Left lobe of liver (tissue), 2 donors: ENCODE data around the gene NFIC. TPM values are rescaled to one million over a fixed set of nuclear protein-coding genes. Genes with fewer than 3 reads are reported as not detected.
"Not testable (repeated sequence)": the region's sequence is repeated elsewhere in the genome, so short reads cannot be mapped to it uniquely, and the experiment has no call there.

Experiments
- ATAC-seq: fragments of 200-7000 bp; cut with Tn5 transposase; one replicate; pipeline ENCODE4 v1.9.1; 2020; ENCODE audit warnings: mild to moderate bottlenecking, moderate library complexity
- DNase-seq: peaks from one replicate; pipeline ENCODE4 v3.0.0-alpha.2; 2020; ENCODE audit warnings: low spot score
- total RNA-seq: library from RNA; stranded (reverse); gene quantifications from one replicate; pipeline ENCODE4 v1.2.1, GENCODE V29; 2021
- donor health status: DM: no; HTN: no; CAD: no; lungs with moderate emphysema.
- donor health status: DM: no; HTN: yes; CAD: no.

NFIC gene
- total RNA-seq, 1 donor from 2014 or later = 203 TPM

DNA sequence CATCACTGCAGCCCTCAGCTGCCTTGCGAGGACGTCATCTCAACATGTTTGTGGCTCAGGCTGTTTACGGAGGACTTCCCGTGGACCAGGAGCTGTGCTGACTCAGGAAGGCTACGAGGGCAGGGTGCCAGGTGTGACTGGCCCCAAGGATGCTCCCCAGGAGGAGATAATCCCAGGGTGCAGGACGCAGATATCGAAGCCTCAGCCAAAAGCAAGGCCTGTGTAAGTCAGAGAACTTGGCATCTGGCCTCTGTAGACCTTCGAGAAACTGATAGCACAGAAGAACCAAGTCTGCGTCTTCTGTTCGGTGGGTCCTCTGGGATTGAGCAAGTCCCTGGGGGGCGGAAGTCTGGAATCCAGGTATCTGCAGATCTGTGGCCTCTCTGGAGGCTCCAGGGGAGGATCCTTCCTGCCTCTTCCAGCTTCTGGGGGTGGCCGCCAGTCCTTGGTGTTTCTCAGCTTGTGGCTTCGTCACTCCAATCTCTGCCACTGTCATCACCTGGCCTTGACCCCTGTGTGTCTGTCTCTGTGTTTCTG lies 136.7 kb downstream of the NFIC start:
- DNase-seq = no peak
- no peak for ATAC-seq

DNA sequence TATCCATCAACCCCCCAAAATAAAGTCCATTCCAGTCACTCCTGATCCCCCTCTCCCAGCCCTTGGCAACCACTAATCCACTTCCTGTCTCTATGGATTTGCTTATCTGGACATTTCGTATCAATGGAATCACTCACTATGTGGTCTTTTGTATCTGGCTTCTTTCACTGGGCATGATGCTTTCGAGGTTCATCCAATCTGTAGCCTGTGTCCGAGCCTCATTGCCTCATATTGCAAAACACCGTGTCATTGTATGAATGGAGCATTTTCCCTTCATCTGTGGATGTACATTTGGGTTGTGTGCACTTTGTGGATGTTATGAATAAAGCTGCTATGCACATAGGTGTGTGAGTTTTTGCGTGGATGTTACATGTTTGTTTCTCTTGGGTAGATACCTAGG lies 138.4 kb downstream of the NFIC start:
- DNase-seq (no peak), ATAC-seq (no peak)

GRCh38 chr19:3505598-3506383 lies 139.4 kb downstream of the NFIC start, which contains the start of gene FZR1:
FZR1 (plus strand) TSS chr19:3506311; CDS start chr19:3522990, 16,679 bp downstream.
- ATAC-seq (peak; percentile 84), DNase-seq (peak; percentile 100)

DNA sequence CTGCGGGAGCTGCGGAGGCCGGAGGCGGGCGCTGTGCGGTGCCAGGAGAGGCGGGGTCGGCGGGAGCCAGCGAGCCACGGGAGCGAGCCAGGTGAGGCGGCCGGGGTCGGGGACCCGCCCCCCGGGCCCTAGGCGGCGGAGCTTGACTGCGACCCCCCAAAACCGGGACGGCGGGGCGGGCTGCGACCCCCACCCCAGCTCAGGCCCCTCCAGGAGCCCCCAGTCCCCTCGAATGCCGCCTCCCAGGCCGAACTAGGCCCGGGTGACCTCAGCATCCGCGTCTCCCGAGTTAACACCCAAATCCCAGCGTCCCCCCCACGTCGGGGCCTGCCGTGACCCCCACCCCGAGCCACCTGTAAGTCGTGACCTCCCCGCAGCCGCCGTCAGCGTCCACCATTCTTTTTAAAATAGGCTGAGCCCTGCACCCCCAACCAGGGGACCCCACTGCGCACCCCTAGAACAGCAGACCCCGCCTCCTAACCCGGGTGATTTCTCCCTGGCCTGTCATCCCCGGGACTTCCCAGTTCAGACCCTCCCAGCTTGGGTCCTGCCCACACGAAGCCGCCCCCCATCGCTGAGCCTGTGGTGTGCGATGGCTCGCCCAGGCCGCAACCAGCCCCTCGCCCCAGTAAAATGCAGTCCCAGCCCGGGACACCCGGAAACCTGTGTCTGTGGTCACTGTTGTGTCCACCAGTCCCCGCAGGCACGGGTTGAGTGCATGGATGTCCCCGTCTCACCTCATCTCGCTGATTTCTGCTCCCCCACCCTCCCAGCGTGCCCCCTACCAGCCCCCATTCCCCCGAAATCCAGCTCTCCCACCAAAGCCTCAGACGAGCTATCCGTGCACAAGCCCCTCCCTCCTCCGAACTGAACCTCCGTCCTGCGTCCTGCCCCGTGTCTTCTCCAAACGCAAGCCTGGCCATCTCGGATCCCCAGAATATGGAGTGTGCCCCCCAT lies 140.3 kb downstream of the NFIC start:
- ATAC-seq (peak; percentile 6), DNase-seq (peak; percentile 65)

- peak; percentile 74 for DNase-seq
- peak; percentile 61 for ATAC-seq
Measured at GRCh38 chr19:3507371-3508120, 141.2 kb downstream of the NFIC start.

- not testable (repeated sequence) for DNase-seq, ATAC-seq
Measured at GRCh38 chr19:3508121-3508661, 141.8 kb downstream of the NFIC start.

DNA sequence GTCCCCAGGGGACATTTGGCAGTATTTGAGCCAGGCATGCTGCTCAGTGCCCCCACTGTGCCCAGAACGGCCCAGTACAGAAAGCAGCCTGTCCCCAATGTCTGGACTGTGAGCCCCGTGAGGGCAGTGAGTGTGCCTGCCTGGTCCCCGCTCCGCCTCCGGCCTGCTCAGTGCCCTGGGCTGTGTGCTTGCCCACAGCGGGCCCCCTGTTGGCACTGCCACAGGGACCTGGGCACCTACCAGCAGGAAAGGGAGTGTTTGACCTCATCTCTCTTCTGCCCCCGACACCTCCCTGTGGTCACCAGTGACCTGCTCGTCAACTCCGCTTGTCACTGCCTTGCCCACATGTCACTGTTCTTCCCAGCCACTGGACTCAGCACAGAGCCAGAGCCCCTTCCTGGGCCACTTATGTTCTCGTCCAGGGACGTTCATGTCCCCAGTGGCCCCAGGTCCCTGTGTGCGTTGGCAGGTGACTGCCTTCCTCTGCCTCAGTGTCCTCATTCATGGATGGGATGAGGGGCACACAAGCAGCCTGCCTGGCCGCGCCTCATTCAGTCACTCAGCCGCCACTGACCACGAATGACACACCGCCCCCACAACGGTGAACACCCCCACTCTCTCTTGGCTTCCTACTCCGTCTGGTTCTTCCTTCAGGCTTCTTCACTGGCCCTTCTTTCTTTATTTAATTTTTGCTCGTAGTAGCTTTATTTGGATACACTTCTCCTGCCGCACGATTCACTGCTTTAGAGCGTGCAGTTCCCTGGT lies 142.6 kb downstream of the NFIC start:
- peak; percentile 66 for DNase-seq

DNA sequence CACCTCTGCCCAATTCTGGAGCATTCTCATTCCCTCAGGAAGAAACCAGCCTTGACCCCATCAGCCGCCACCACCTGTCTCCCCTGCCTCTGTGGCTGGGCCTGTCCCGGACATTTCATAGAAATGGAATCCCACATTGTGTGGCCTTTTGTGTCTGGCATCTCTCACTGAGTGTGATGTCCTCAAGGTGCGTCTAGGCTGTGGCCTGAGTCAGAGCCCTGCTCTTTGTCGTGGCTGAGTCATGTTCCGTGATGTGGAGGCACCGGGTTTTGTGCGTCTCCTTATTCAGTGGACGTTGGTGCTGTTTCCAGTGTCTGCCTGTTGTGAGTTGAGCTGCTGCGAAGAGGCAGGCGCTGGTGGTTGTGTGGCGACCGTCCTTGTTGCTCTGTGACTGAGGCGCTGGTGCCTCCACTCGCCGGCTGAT lies 143.2 kb downstream of the NFIC start:
- DNase-seq (no peak), ATAC-seq (no peak)

More for the DNA sequence above, 142.6 kb downstream of the NFIC start:
- ATAC-seq = peak; percentile 21

DNA sequence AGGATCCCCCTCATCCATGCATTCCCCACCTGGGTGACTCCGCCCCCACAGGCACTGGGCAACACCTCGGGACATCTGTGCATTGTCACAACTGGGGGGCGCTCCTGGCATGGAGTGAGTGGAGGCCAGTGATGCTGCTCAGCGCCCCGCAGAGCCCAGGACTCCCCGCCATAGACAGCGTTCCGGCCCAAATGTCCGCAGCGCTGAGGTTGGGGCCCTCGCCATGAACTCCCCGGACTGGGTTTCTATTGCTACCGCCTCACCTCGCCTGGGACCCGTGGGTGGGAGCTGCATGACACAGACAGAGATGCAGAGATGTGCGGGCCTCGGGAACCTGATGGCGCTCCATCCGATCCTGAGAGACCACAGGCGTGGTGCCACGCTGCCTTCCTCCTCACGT lies 144.3 kb downstream of the NFIC start:
- ATAC-seq (no peak), DNase-seq (no peak)

DNA sequence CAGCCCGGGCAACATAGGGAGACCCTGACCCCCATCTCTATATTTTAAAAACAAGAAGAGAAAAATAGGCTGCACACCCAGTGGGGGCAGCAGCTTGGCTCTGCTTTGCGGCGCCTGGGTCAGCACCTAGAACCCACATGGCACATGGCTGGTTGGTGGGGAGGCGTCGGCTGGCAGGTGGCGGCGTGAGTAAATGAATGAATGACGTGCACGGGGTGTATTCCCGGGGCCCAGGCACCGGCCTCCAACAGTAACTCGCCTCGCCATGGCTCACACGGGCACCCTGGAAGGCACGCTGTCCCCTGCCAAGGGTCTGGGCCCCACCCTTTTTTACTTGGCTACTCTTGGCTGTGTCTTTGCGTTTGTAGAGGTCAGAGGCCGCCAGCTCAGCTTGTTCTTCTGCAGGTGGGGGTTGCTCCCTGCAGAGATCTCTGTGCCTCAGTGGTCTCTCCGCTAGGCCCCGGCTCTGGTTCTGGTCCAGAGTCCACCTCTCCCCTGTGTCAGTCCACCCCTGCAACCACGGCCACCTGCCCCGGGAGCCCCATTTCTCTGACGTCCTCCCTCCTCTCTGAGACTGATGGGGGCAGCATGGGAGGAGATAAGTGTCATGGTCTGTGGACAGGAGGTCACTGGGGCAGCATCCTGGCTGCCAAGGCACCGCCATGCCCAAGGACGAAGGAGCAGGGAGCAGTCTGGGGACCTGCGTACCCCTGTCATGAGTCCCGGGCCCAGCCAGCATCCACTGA lies 145.3 kb downstream of the NFIC start:
- ATAC-seq (no peak), DNase-seq (peak; percentile 46)

DNA sequence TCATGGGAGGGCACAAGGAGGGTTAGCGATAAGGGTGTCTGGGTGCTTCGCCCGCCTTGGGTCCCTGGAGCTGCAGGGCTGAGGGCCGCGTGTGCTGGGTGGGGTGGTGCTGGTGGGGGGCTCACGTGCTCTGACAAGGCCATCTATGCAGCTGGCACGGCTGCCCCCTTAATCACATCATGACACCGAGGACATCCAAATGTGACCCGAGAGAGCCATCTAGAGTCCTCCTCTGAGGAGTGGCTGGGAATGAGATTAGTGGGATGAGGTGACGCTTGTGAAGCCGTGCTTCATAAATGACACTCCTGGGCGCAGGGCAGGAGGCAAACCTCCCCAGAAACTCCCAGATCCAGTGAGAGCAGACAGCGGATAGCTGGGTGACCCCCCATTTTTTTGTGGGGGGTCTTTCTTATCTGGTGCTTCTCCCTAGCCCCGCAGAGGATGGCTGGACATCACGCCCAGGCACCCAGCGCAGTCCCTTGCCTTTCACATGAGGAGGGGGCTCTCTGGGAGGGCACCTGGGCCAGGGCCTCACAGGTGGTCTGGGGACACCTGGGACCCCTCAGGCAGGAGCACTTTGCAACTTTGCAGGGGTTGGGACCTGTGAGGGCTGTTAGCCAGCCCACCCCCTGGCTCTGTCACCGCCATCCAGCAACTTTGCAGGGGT lies 146.3 kb downstream of the NFIC start:
- ATAC-seq (no peak), DNase-seq (no peak)

DNA sequence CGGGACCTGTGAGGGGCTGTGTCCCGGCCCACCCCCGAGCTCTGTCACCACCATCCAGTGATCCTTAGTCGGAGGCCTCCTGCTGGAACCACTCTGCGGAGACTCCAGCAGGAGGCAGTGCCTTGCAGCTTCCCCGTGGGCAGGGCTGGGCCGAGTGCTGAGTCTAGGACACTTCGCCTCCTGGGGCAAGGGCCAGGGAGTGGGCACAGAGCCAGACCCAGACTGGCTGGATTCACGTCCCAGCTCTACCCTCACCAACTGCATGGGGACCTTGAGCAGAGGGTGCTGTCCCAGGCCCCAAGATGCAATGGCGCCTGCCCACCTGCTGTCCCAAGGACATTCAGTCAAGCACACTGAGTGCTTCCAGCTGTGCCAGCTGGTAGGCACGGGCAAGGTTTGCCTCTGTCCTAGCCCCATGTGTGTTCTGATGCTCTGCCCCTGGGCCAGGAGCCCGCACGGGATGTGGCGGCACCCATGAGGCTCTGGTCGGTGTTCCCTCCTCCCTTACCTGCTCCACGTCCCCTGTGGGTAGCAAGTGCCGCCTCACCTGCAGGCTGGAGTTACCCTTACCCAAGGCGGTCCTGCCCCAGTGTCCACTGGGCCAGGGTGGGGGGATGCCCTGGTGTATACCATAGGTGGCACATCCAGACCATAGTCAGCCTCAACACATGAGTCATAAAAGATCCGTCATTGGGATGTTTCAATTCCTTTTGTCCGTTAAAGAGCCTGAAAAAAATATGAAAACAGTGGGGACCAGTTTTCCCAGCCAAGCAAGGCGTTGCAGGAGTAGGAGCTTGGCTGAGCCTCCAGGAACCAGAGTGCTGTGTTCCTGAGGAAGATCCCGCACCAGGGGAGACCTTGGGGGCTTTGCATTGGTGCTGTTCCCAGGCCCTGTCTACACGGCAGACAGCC lies 147.1 kb downstream of the NFIC start:
- peak; percentile 16 for ATAC-seq
- DNase-seq = peak; percentile 65

GRCh38 chr19:3514930-3515329 lies 148.5 kb downstream of the NFIC start:
- no peak for ATAC-seq
- DNase-seq = no peak

DNA sequence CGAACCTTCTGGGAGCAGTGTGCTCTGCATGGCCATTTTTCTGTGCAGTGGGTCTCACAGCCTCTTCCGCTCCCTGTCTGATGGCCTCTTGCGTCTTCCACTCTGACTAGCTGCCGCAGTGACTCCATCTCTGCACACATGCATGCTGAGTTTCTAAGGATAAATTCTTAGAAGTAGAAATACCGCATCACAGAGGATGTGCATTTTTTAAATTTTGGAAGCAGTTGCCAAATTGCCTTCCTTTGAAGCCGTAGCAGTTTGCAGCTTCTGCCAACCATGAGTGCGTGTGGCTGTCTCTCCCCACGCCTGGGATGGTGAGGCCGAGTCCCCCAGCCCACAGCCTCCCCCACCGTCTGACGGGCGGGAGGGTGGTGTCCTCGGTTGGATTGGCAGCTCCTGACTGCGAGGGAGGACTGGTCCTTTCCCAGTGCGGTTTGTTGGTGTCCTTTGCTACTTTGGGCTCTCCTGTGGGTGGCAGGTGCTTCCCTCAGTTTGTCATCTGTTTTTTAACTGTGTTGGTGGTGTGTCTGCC lies 149.6 kb downstream of the NFIC start:
- no peak for DNase-seq

GRCh38 chr19:3516675-3517207 lies 150.4 kb downstream of the NFIC start:
- DNase-seq (peak; percentile 90), ATAC-seq (peak; percentile 81)

More for the DNA sequence above, 149.6 kb downstream of the NFIC start:
- peak; percentile 3 for ATAC-seq

DNA sequence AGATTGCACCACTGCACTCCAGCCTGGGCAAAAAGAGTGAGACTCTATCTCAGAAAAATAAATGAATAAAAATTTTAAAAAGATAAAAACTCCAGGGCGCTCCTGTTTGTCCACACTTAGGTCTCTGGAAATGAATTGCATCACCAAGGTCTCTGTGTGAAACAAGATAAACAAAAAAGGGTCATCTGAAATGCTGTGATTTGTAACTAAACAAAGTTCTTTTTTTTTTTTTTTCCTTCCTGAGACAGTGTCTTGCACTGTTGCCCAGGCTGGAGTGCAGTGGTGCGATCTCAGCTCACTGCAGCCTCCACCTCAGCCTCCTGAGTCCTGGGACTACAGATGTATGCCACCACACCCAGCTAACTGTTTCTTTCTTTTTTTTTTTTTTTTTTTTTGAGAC lies 151.3 kb downstream of the NFIC start:
- ATAC-seq (peak; percentile 31), DNase-seq (no peak)

- ATAC-seq (no peak), DNase-seq (no peak)
Measured at GRCh38 chr19:3518255-3518654, 151.9 kb downstream of the NFIC start.
